ENCODE results near the gene AKAP8L.

AKAP8L gene

GRCh38 chr19:15430526-15431120 lies 11.8 kb upstream of the AKAP8L start:
- Histone ChIP-seq H3K4me1 (ENCODE audit: insufficient read depth, low read length) (peaks cover 40% of the 10 kb centered on the region), H3K9ac (ENCODE audit: low read depth, low read length) (peak overlapping the region; percentile 89), H4K20me1 (ENCODE audit: insufficient read depth, low read length) (peaks cover 53% of the 10 kb centered on the region), H3K27me3 (ENCODE audit: insufficient read depth, low read length, poor library complexity) (no peaks in the 10 kb centered on the region), H3K4me3 (ENCODE audit: low read depth in 1 of 2, low read length in 2 of 2) (peak overlapping the region; percentile 75 to 92; a peak in 3 of 4 replicates), H3K27ac (ENCODE audit: low read length) (peak overlapping the region; percentile 86), H3K4me2 (ENCODE audit: insufficient read depth, low read length) (peak overlapping the region; percentile 93), H3K79me2 (ENCODE audit: insufficient read depth, low read length) (peaks cover 58% of the 10 kb centered on the region), H2AFZ (ENCODE audit: low read depth, low read length) (no peak overlapping the region), H3K36me3 (ENCODE audit: insufficient read depth, low read length) (peaks cover 53% of the 10 kb centered on the region), H3K9me3 (ENCODE audit: insufficient read depth, low read length, severe bottlenecking) (no peaks in the 10 kb centered on the region)
- DNase-seq (no peak), ATAC-seq (ENCODE audit: insufficient read depth, low read depth) (no peak)
- no peak for TF ChIP-seq CTCF (IDR thresholded peaks at IDR 0.05; ENCODE audit: borderline replicate concordance, extremely low read depth, low read length, poor library complexity, severe bottlenecking)
- TF ChIP-seq EZH2 (IDR thresholded peaks at IDR 0.05; ENCODE audit: borderline replicate concordance, low read depth, low read length, severe bottlenecking), result no peak

GRCh38 chr19:15429825-15430467 lies 11.2 kb upstream of the AKAP8L start:
- Histone ChIP-seq H3K36me3 (ENCODE audit: insufficient read depth, low read length) (peaks cover 60% of the 10 kb centered on the region), H3K79me2 (ENCODE audit: insufficient read depth, low read length) (peaks cover 58% of the 10 kb centered on the region), H3K4me2 (ENCODE audit: insufficient read depth, low read length) (peak overlapping the region; percentile 93), H3K9ac (ENCODE audit: low read depth, low read length) (peak overlapping the region; percentile 89; the same call in 1 of the 2 replicates), H3K4me3 (ENCODE audit: low read depth in 1 of 2, low read length in 2 of 2) (peak overlapping the region in 1 of 2 experiments; percentile 92; a peak in 3 of 4 replicates), H3K27me3 (ENCODE audit: insufficient read depth, low read length, poor library complexity) (no peaks in the 10 kb centered on the region), H3K9me3 (ENCODE audit: insufficient read depth, low read length, severe bottlenecking) (no peaks in the 10 kb centered on the region), H3K4me1 (ENCODE audit: insufficient read depth, low read length) (peaks cover 40% of the 10 kb centered on the region), H4K20me1 (ENCODE audit: insufficient read depth, low read length) (peaks cover 53% of the 10 kb centered on the region), H3K27ac (ENCODE audit: low read length) (peak overlapping the region; percentile 86; the same call in 1 of the 2 replicates), H2AFZ (ENCODE audit: low read depth, low read length) (no peak overlapping the region)
- no peak for ATAC-seq (ENCODE audit: insufficient read depth, low read depth)
- TF ChIP-seq CTCF (IDR thresholded peaks at IDR 0.05; ENCODE audit: borderline replicate concordance, extremely low read depth, low read length, poor library complexity, severe bottlenecking) (no peak), EZH2 (IDR thresholded peaks at IDR 0.05; ENCODE audit: borderline replicate concordance, low read depth, low read length, severe bottlenecking) (no peak)
- no peak for DNase-seq

GRCh38 chr19:15428956-15429824 lies 10.4 kb upstream of the AKAP8L start:
- H3K4me3 ChIP-seq (ENCODE audit: low read depth in 1 of 2, low read length in 2 of 2), result no peak overlapping the region
- H3K4me2 ChIP-seq (ENCODE audit: insufficient read depth, low read length), result peak overlapping the region; percentile 93; the same call in 1 of the 2 replicates
- H4K20me1 ChIP-seq (ENCODE audit: insufficient read depth, low read length), result peaks cover 56% of the 10 kb centered on the region
- H3K79me2 ChIP-seq (ENCODE audit: insufficient read depth, low read length), result peaks cover 58% of the 10 kb centered on the region
- H3K27me3 ChIP-seq (ENCODE audit: insufficient read depth, low read length, poor library complexity), result no peaks in the 10 kb centered on the region
- H2AFZ ChIP-seq (ENCODE audit: low read depth, low read length), result no peak overlapping the region
- H3K4me1 ChIP-seq (ENCODE audit: insufficient read depth, low read length), result peaks cover 40% of the 10 kb centered on the region
- H3K9me3 ChIP-seq (ENCODE audit: insufficient read depth, low read length, severe bottlenecking), result no peaks in the 10 kb centered on the region
- ATAC-seq (ENCODE audit: insufficient read depth, low read depth), result no peak
- TF ChIP-seq CTCF (IDR thresholded peaks at IDR 0.05; ENCODE audit: borderline replicate concordance, extremely low read depth, low read length, poor library complexity, severe bottlenecking), result no peak
- no peak for TF ChIP-seq EZH2 (IDR thresholded peaks at IDR 0.05; ENCODE audit: borderline replicate concordance, low read depth, low read length, severe bottlenecking)
- peaks cover 67% of the 10 kb centered on the region for H3K36me3 ChIP-seq (ENCODE audit: insufficient read depth, low read length)
- H3K27ac ChIP-seq (ENCODE audit: low read length), result no peak overlapping the region
- DNase-seq, result no peak
- no peak overlapping the region for H3K9ac ChIP-seq (ENCODE audit: low read depth, low read length)
